ENCODE data around the gene MAPK11.

The MAPK11 gene

DNA sequence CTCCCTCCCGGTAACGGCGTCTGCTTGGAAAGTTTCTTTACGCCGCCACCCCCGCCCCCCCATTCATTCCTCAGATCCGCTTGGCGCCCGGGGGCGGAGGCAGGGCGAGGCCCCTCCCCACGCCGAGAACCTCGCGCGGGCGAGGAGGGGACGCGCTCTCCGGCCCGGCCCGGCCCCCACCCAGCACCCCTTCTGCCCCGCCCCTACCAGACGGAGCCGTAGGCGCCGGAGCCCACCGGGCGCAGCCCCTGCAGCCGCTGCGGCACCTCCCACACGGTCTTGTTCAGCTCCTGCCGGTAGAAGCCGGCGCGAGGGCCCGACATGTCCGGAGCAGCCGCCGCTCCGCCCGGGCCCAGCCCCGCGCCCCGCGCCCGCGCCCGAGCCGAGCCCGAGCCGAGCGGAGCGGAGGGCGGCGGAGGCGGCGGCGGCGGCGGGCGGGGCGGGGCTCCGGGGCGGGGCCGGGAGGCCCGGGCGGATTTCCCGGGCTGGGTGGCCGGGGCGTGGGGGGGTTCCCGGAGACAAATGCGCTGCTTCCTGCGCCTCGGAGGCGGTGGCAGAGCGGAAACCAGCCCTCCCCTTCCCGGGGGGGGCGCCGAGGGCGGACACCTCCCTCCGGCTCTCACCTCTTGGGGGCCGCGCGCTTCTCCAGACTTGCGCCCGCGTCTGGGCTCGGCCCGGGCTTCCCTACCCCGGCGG lies at the start of gene MAPK11:
Gene MAPK11, minus strand, starts transcription at position 411 of the 696 bp plus-strand sequence. Its CDS starts 88 bp downstream, at position 323.
- DNase-seq = peak; percentile 37

DNA sequence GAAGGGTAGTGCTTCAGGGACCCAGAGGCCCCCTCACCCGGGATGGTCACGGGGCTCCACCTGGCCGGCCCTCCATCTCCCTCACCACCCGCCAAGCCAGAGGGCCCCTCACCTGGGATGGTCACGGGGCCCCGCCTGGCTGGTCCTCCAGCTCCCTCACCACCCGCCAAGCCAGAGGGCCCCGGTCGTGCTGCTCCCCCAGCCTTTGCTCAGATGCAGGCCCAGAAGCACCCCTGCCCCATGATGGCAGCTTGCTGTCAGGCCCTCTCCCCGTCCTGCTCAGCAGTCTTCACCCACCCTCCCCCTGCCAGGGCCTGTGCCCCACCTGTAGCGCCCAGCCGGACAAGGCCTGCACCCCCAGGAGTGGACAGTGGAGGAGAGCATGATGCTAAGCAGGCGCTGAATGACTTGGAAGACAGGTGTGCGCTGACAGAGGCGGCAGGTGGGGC lies 49.3 kb upstream of the MAPK11 start:
- no peak for DNase-seq

GRCh38 chr22:50318698-50319411 lies 48.7 kb upstream of the MAPK11 start:
- no peak for DNase-seq

DNA sequence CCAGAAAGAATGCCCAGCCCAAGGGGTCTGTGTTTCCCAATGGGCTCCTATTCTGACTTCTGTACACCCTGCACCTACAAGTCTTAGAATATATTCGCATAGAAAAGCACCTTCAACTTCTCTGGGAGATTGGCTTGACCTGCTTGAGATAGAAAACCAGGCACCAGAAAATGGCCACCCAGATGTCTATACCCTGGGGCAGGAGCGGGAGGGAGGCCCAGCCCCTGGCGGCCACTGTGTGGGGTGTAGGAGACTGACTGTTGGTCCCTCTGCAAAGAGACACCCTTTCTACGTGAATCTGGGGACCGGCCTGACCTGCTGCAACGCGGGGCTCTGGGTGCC lies 48.1 kb upstream of the MAPK11 start:
- DNase-seq = no peak

DNA sequence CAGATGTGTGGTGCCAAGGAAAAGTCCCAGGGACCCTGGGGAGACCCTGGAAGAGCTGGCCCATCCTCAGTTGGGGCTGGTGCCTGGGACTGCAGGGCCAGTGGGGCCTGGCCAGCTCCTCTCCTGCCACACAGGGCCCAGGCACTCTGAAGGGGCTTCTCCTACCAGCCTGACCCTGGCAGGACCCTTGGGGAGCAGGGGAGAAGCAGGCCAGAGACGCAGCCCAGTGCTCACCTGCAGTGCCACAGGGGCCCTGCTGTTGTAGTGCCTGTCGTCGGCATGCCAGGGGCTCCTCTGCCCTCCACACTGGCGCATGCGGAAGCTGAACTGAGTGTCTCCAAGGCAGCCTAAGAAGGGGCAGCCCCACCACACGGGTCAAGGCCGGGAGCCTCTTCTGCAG lies 47.5 kb upstream of the MAPK11 start:
- no peak for DNase-seq

GRCh38 chr22:50317178-50317577 lies 47.0 kb upstream of the MAPK11 start:
- no peak for DNase-seq

DNA sequence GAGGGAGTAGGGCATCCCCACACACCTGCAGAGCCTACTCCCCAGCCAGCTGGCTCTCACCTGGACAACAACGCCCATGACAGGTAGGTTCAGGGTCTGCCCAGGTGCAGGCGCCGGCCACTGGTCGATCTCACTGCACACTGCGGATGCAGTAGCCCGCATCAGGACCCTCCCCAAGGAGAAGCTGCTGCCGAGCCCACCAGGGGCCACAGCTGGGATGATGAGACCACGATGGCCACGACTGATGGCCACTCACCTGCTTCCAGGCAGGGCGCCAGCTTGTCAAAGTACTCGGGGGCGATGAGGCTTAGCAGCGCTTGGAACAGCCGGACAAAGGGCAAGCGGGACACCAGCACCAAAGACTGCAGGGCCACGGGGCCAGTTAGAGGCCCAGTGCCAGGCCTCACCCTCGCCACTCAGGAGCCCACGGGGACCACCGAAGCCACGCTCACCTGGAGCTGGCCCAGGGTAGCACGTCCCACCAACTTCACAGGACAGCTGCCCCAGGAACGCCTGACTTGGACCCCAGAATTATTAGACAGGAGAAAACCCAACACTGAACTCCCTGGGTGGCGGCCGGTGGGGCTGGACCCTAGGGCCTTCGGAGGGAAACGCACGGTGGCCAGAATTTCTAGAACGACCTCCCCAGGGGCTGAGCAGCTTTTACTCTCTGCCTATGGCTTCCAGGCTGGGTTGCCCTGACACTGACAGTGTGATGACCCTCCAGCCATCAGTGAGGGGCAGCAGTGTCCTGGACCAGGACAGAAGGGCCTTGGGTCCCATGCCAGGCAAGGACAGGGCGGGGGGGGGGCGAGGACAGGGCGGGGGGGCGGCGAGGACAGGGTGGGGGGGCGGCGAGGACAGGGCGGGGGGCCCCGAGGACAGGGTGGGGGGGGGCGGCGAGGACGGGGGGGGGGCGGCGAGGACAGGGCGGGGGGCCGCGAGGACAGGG lies 46.2 kb upstream of the MAPK11 start:
- no peak for DNase-seq

DNA sequence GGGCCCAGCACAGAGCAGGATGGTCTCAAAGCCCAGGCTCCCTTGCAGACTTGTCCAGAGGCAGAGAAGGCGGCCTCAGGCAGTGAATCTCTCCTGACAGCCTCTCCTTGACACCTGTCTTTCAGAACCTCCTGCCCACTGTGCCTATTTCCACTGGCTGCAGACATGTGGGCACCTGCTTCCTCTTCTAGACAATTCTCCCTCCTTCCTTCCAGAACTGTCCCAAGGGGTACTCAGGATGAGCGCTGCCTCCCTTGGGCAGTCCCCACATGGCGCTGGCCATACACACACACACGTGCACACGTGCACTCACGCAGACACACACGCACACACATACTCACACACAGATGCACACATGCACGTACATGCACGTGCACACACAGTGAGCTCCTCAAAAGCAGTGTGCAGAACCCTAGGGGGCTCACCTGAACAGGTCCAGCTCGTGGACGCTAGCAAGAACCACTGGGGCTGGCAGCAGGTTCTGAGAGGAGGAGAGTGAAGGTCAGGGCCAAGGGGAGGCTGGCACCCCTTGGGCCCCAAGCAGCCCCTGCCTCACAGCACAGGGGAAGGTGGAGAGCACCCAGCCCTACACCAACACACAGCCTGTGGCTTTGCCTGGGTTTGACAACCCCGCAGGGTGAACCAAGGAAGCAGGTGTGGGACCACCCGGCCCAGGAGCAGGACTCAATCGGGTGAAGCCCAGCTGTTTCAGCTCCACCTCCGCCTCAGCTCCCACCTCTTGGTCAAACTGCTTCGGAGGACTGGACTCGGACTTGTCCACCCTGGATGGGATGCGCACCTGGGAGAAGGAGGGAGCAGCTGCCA lies 45.3 kb upstream of the MAPK11 start:
- no peak for DNase-seq

DNA sequence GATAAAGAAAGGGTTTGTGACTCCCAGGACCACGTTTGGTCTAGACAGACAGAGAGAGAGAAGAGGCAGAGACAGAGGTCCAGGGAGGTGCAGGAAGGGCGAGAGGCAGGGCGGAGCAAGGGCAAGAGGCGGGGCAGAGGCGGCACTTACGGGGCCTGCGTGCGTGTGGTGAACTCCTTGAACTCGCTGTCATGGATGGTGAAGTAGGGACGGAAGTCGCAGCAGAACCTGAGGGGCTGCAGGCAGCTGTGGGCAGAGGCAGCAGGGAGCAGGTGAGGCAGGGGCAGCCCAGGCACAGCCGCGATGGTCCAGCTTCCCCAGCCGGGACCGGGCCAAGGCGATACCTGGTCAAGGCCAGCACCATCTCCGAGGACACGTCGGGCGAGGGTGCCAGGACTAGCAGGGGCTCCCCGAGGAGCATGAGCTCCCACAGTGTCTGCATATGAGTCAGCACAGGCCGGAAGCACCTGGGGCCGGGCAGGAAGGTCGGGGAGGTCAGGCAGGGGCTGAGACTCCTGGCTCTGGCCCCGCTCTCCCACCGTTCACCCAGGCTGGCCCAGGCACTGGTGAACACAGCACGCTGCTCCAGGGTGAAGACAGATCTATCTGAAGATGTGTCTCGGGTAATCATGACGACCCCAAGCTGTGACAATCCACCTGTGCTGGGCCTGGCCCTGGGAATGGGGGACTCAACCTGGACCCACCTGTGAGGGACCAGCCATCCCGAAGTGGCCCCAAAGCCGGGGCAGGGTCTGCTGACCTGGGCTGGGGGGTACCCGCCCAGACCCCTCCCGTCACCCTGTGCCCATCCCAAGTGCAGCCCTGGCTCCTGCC lies 44.5 kb upstream of the MAPK11 start:
- peak; percentile 64 for DNase-seq

DNA sequence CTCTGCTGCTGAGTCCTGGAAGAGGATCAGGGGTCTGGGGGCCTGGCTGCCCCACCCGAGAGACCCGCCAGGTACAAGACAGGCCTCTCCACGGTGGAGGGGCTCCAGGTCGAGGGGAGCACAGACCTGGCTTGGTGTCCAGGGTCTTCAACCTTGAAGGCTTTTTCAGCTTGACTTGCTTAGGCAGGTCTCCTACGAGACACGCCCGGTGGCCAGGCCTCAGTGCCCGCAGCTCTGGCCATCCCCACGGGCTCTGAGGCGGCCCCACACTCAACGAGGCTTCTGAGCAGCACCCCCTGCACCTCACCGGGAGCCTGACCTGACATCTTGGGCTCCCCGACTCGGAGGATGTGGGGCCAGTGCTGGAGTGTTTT lies 43.9 kb upstream of the MAPK11 start:
- no peak for DNase-seq

- DNase-seq = no peak
Measured at GRCh38 chr22:50313600-50313999, 43.4 kb upstream of the MAPK11 start.

DNA sequence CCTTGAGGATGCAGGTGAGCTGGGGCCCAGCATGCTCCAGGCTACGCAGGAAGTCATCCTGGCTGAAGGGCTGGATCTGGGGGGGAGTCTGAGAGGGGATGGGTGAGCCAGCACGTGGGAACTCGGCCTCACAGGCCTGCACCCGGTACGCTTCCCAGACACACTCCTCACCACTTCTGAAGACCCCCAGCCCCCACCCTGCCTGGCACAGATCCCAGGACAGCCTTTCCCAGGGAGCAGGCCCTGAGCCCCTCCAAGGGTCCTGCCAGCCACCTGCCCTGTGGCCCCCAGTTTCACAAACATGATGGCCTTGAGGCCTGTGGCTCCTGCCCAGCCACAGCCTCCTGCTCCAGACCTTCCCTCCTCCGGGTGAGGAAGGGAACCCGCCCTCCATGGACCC lies 42.8 kb upstream of the MAPK11 start:
- no peak for DNase-seq

DNA sequence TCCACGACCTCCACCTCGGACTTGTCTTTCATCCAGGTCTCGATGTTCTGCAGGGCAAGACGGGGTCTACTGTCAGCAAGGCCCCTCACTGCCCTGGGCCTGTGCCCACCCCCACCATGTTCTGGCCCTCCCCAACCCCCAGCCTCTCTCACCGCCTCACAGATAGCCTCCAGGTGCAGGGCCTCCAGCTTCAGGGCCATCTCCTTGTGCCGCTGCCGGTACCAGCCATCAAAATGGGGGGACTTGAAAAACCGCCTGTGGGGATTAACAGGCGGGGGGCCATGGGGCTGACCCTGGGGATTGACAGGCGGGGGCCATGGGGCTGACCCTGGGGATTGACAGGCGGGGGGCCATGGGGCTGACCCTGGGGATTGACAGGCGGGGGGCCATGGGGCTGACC lies 42.2 kb upstream of the MAPK11 start:
- DNase-seq = no peak

DNA sequence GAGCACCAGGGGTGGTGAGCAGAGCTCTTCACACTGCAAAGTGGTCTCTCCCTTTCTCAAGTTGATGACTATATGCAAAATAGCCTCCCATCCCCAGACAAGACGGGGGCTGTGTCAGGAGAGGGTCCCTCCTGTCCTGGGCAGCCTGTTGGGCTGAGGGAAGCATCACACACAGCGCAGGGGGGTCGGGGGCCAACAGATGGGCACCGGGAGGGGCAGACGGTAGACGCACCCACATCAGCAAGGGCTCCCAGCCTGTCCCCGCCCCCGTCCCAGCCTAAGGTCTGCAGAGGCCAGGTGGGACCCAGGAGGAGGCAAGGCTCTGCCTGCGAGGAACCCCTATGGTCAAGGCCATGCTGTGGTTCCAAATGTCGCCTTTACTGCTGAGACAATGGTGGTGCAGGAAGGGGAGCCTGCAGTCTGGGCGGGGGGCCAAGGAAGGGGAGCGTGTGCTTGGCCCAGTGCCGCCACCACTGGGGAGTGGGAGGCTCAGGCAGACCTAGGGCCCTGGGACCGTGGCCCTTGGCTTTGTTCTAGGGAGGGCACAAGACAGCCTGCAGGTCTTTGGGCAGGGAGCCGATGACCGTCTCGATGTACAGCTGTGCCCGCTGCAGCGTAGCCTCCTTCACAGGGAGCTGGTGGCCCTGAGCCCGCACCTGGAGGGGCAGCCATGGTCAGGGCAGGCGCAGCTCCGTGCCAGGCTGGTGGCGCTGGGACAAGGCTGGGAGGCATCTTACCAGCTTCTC lies 41.6 kb upstream of the MAPK11 start:
- DNase-seq = no peak

GRCh38 chr22:50310949-50311444 lies 40.8 kb upstream of the MAPK11 start:
- no peak for DNase-seq

DNA sequence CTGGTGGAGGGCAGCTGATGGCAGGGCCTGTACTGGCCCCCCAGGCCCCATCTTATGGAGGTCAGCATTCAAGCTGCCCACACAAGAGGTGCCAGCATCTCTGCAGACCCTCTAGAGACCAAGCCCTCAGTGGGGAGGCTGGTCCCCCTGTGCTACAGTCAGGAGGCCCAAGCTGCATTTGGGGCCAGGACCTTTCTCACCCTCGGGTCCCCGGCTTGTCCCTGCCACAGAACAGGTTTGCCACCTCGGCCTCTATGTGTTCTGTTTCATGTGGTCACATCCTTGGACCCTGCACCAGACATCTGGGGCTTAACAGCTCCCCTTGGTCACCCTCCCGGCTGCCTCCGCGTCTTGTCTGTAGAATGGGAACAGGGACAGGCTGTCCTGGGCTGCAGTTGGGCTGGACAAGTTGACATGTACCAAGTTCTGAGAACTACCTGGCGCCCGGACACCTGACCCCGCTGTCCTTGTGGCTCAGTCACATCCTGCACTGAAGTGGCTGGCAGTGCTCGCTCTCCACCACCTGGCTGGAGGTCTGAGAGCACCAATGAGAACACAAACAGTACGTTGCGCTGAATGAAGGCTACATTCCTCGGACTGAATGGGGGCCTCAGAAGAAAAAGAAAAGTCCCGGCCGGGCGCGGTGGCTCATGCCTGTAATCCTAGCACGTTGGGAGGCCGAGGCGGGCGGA lies 40.0 kb upstream of the MAPK11 start:
- no peak for DNase-seq

DNA sequence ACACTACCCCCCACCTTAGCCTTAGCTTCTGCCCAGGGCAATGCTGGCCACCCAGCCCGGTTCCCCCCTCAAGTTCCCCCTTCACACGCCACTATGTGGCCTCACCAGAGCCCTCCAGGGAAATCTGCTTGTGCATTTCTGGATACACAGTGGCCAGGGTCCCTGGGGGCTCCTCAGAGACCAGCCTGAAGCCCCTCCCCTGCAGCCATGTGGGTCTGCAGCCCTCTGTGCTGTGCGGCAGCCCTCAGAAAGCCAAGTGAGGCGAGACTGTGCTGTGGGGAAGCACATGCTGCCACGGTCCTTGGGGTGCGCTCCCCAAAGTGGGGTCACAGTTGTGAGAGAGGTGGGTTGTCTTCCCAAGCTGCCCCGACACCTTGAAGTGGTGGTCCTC lies 39.4 kb upstream of the MAPK11 start:
- no peak for DNase-seq

GRCh38 chr22:50308986-50309600 lies 38.9 kb upstream of the MAPK11 start:
- DNase-seq = no peak

- DNase-seq = peak; percentile 30
Measured at GRCh38 chr22:50308597-50308935, 38.4 kb upstream of the MAPK11 start.

All from OCI-M1 (cell line).